A549 (cell line): ENCODE data around the gene NMNAT2.

Source experiments
- BCL3 ChIP-seq: fragments of >200 bp; sonication (Bioruptor Twin); formaldehyde crosslinking; IDR thresholded peaks from 3 replicates; pipeline ENCODE4 v1.6.1; 2016
- CTCF ChIP-seq: fragments of >200 bp; sonication (Bioruptor Twin); formaldehyde crosslinking; IDR thresholded peaks from 3 replicates; pipeline ENCODE4 v1.5.1; 2016
- SREBF2 ChIP-seq: fragments of 450-650 bp; IDR thresholded peaks from 2 replicates; pipeline ENCODE4 v1.6.1; 2014; ENCODE audit warnings: mild to moderate bottlenecking, moderate library complexity
- TP53 ChIP-seq: fragments of 250-450 bp; sonication (Bioruptor Pico); IDR thresholded peaks from 2 replicates; pipeline ENCODE4 v1.5.0; 2021; ENCODE audit warnings: mild to moderate bottlenecking, moderate library complexity

GRCh38 chr1:183418696-183419095, 516 bp upstream of the NMNAT2 start:
- TF ChIP-seq TP53 (CRISPR knock-in tag) (no peak), SREBF2 (no peak), CTCF (no peak), BCL3 (no peak)
